Raji (cell line): ENCODE results near the gene ACSM5.

ENCODE experiments used
- POLR2A ChIP-seq: IDR thresholded peaks from 2 replicates; pipeline ENCODE4 v1.6.1; 2011; ENCODE audit warnings: low read depth, low read length, control low read depth; ENCODE audit not compliant: insufficient read depth

Gene ACSM5

GRCh38 chr16:20391045-20391444 is 18.3 kb upstream of the ACSM5 start:
- no peak for TF ChIP-seq POLR2A

GRCh38 chr16:20393801-20394577 is 15.3 kb upstream of the ACSM5 start:
- TF ChIP-seq POLR2A = no peak

- no peak for TF ChIP-seq POLR2A
Measured at GRCh38 chr16:20395946-20396345, 13.4 kb upstream of the ACSM5 start.

- TF ChIP-seq POLR2A = no peak
Measured at GRCh38 chr16:20396846-20397467, 12.4 kb upstream of the ACSM5 start.

GRCh38 chr16:20397468-20398074 is 11.8 kb upstream of the ACSM5 start:
- TF ChIP-seq POLR2A = no peak

- no peak for TF ChIP-seq POLR2A
Measured at GRCh38 chr16:20398603-20399002, 10.7 kb upstream of the ACSM5 start.

- no peak for TF ChIP-seq POLR2A
Measured at GRCh38 chr16:20399185-20399584, 10.1 kb upstream of the ACSM5 start.

GRCh38 chr16:20401066-20401465 is 8.3 kb upstream of the ACSM5 start:
- TF ChIP-seq POLR2A = no peak

- no peak for TF ChIP-seq POLR2A
Measured at GRCh38 chr16:20401475-20402016, 7.8 kb upstream of the ACSM5 start.

- TF ChIP-seq POLR2A = no peak
Measured at GRCh38 chr16:20402651-20403050, 6.7 kb upstream of the ACSM5 start.

GRCh38 chr16:20404637-20405036 is 4.7 kb upstream of the ACSM5 start, which contains the start of gene PDILT:
TSS of gene PDILT (minus strand) at chr16:20404737. CDS start at chr16:20399300, 5,437 bp downstream.
- no peak for TF ChIP-seq POLR2A

GRCh38 chr16:20410121-20410723 is 888 bp downstream of the ACSM5 start:
- TF ChIP-seq POLR2A = no peak

- TF ChIP-seq POLR2A = no peak
Measured at GRCh38 chr16:20411055-20411454, 1.7 kb downstream of the ACSM5 start.

GRCh38 chr16:20415541-20415940 is 6.2 kb downstream of the ACSM5 start:
- no peak for TF ChIP-seq POLR2A

GRCh38 chr16:20424129-20424866 is 15.0 kb downstream of the ACSM5 start:
- no peak for TF ChIP-seq POLR2A

- TF ChIP-seq POLR2A = no peak
Measured at GRCh38 chr16:20430948-20431347, 21.6 kb downstream of the ACSM5 start.
